ENCODE results near the gene DIP2C.

DIP2C gene

GRCh38 chr10:639001-639750 lies 50.3 kb downstream of the DIP2C start:
- no peak overlapping the region for H2BK120ac ChIP-seq (ENCODE audit: low read depth, low read length)
- H2BK15ac ChIP-seq (replicated peaks; ENCODE audit: low read depth) = no peak overlapping the region
- no peak overlapping the region for H3K56ac ChIP-seq (ENCODE audit: low read length)
- no peak overlapping the region for H3K23ac ChIP-seq (ENCODE audit: low read length)
- DNase-seq = no peak
- whole genome bisulfite sequencing (ENCODE audit: extremely low coverage, insufficient coverage, low lambda C conversion rate) = no CpG with 5 or more reads among the region's 42 CpGs
- no peaks in the 10 kb centered on the region for H3K27me3 ChIP-seq (ENCODE audit: insufficient read depth, low read length, poor library complexity)
- peaks cover 7% of the 10 kb centered on the region for H3K79me1 ChIP-seq (ENCODE audit: low read length)
- no peak overlapping the region for H3K18ac ChIP-seq (ENCODE audit: low read length)
- H3K4me1 ChIP-seq (ENCODE audit: control insufficient read depth, low read depth, low read length) = no peaks in the 10 kb centered on the region
- H2AK5ac ChIP-seq (ENCODE audit: low read length) = no peak overlapping the region
- no peak overlapping the region for H2BK5ac ChIP-seq (ENCODE audit: low read length)
- no peak overlapping the region for H4K5ac ChIP-seq (ENCODE audit: low read length)
- H3K9ac ChIP-seq (ENCODE audit: low read length) = no peak overlapping the region
- no peaks in the 10 kb centered on the region for H3K79me2 ChIP-seq (ENCODE audit: control insufficient read depth, insufficient read depth, low read length)
- no peak overlapping the region for H3K27ac ChIP-seq (ENCODE audit: low read depth, low read length)
- no peak overlapping the region for H3K4me2 ChIP-seq (ENCODE audit: low read length)
- H3K4ac ChIP-seq (ENCODE audit: low read depth, low read length) = no peak overlapping the region
- H4K8ac ChIP-seq (ENCODE audit: low read depth, low read length) = no peak overlapping the region
- H3K36me3 ChIP-seq (ENCODE audit: control insufficient read depth, insufficient read depth, low read length) = no peaks in the 10 kb centered on the region
- no peak overlapping the region for H3K4me3 ChIP-seq (ENCODE audit: low read length)

DNA sequence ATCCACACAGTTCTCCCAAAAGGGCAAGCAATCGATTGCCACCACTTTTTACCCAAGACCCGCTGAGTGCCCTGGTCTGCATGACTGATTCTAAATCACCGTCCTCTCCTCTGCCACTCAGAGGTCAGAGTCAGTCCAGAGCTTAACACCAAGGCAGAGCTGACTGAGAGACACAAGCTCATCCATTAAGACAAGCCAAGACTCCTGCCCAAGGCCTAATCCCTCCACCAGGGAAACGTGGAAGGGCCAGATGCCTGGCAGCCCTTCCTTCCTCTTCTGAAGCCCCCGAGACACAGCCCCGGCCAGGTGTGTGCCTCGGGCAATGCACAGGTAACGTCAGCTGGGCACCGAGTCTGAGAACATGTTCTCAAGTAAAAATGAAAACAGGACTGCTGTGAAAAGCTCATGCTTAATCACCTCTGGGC lies 51.7 kb downstream of the DIP2C start:
- no peaks in the 10 kb centered on the region for H3K4me1 ChIP-seq (ENCODE audit: control insufficient read depth, low read depth, low read length)
- no CpG with 5 or more reads among the region's 9 CpGs for WGBS (ENCODE audit: extremely low coverage, insufficient coverage, low lambda C conversion rate)
- H2BK120ac ChIP-seq (ENCODE audit: low read depth, low read length) = no peak overlapping the region
- H3K23ac ChIP-seq (ENCODE audit: low read length) = no peak overlapping the region
- H3K27me3 ChIP-seq (ENCODE audit: insufficient read depth, low read length, poor library complexity) = no peaks in the 10 kb centered on the region
- H3K4me3 ChIP-seq (ENCODE audit: low read length) = no peak overlapping the region
- H3K36me3 ChIP-seq (ENCODE audit: control insufficient read depth, insufficient read depth, low read length) = no peaks in the 10 kb centered on the region
- no peak overlapping the region for H3K9ac ChIP-seq (ENCODE audit: low read length)
- H3K4ac ChIP-seq (ENCODE audit: low read depth, low read length) = no peak overlapping the region
- H3K56ac ChIP-seq (ENCODE audit: low read length) = no peak overlapping the region
- no peak overlapping the region for H4K5ac ChIP-seq (ENCODE audit: low read length)
- H2BK15ac ChIP-seq (replicated peaks; ENCODE audit: low read depth) = no peak overlapping the region
- H2AK5ac ChIP-seq (ENCODE audit: low read length) = no peak overlapping the region
- no peak overlapping the region for H4K8ac ChIP-seq (ENCODE audit: low read depth, low read length)
- no peak for DNase-seq
- no peak overlapping the region for H2BK5ac ChIP-seq (ENCODE audit: low read length)
- H3K79me2 ChIP-seq (ENCODE audit: control insufficient read depth, insufficient read depth, low read length) = no peaks in the 10 kb centered on the region
- peaks cover 10% of the 10 kb centered on the region for H3K79me1 ChIP-seq (ENCODE audit: low read length)
- no peak overlapping the region for H3K18ac ChIP-seq (ENCODE audit: low read length)
- no peak overlapping the region for H3K4me2 ChIP-seq (ENCODE audit: low read length)
- no peak overlapping the region for H3K27ac ChIP-seq (ENCODE audit: low read depth, low read length)

DNA sequence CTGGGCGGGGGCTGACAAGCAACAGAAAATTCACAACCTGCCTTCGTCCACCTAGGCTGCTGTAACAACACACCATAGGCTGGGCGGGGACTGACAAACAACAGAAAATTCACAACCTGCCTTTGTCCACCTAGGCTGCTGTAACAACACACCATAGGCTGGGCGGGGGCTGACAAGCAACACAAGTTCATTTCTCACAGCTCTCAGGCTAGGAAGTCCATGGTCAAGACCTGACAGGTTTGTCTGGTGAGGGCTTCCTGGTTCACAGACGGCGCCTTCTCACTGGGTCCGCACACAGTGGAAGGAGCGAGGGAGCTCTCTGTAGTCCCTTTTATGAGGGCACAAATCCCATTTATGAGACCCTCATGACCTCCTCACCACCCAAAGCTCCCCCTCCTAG lies 52.2 kb downstream of the DIP2C start:
- H3K27me3 ChIP-seq (ENCODE audit: insufficient read depth, low read length, poor library complexity) = no peaks in the 10 kb centered on the region
- H3K79me1 ChIP-seq (ENCODE audit: low read length) = peaks cover 10% of the 10 kb centered on the region
- no peak overlapping the region for H3K27ac ChIP-seq (ENCODE audit: low read depth, low read length)
- H3K23ac ChIP-seq (ENCODE audit: low read length) = no peak overlapping the region
- WGBS (ENCODE audit: extremely low coverage, insufficient coverage, low lambda C conversion rate) = no CpG with 5 or more reads among the region's 8 CpGs
- H4K8ac ChIP-seq (ENCODE audit: low read depth, low read length) = no peak overlapping the region
- no peaks in the 10 kb centered on the region for H3K4me1 ChIP-seq (ENCODE audit: control insufficient read depth, low read depth, low read length)
- no peak overlapping the region for H2BK120ac ChIP-seq (ENCODE audit: low read depth, low read length)
- no peak overlapping the region for H2AK5ac ChIP-seq (ENCODE audit: low read length)
- no peak overlapping the region for H3K56ac ChIP-seq (ENCODE audit: low read length)
- no peak overlapping the region for H3K9ac ChIP-seq (ENCODE audit: low read length)
- H3K4me2 ChIP-seq (ENCODE audit: low read length) = no peak overlapping the region
- no peak overlapping the region for H3K4me3 ChIP-seq (ENCODE audit: low read length)
- no peak overlapping the region for H3K18ac ChIP-seq (ENCODE audit: low read length)
- no peak overlapping the region for H3K4ac ChIP-seq (ENCODE audit: low read depth, low read length)
- no peak for DNase-seq
- H4K5ac ChIP-seq (ENCODE audit: low read length) = no peak overlapping the region
- no peak overlapping the region for H2BK15ac ChIP-seq (replicated peaks; ENCODE audit: low read depth)
- H2BK5ac ChIP-seq (ENCODE audit: low read length) = no peak overlapping the region
- H3K36me3 ChIP-seq (ENCODE audit: control insufficient read depth, insufficient read depth, low read length) = no peaks in the 10 kb centered on the region
- no peaks in the 10 kb centered on the region for H3K79me2 ChIP-seq (ENCODE audit: control insufficient read depth, insufficient read depth, low read length)

DNA sequence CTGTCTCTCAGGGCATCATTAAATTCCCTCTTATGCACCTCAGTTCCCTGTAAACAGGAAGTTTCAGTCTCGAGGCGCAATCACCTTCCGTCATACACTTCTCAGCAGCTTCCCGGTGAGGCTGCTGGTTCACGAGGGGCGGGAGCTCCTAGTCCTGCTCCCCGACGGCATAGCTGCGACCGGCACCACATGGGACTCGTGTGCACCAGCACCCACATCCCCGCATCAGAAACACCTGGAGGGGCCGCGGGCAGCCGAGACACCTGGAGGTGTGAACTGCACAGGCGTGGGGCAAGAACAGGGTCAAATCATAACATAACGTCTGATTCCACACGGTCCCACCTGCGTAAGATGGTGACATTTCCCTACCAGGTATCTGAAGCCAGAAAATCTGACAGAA lies 52.7 kb downstream of the DIP2C start:
- no peak overlapping the region for H2BK15ac ChIP-seq (replicated peaks; ENCODE audit: low read depth)
- H4K8ac ChIP-seq (ENCODE audit: low read depth, low read length) = no peak overlapping the region
- WGBS (ENCODE audit: extremely low coverage, insufficient coverage, low lambda C conversion rate) = no CpG with 5 or more reads among the region's 19 CpGs
- H2BK120ac ChIP-seq (ENCODE audit: low read depth, low read length) = no peak overlapping the region
- H3K36me3 ChIP-seq (ENCODE audit: control insufficient read depth, insufficient read depth, low read length) = no peaks in the 10 kb centered on the region
- H2AK5ac ChIP-seq (ENCODE audit: low read length) = no peak overlapping the region
- H4K5ac ChIP-seq (ENCODE audit: low read length) = no peak overlapping the region
- no peak for DNase-seq
- no peaks in the 10 kb centered on the region for H3K27me3 ChIP-seq (ENCODE audit: insufficient read depth, low read length, poor library complexity)
- H3K4ac ChIP-seq (ENCODE audit: low read depth, low read length) = no peak overlapping the region
- H3K79me2 ChIP-seq (ENCODE audit: control insufficient read depth, insufficient read depth, low read length) = no peaks in the 10 kb centered on the region
- no peak overlapping the region for H3K23ac ChIP-seq (ENCODE audit: low read length)
- peaks cover 10% of the 10 kb centered on the region for H3K79me1 ChIP-seq (ENCODE audit: low read length)
- H3K18ac ChIP-seq (ENCODE audit: low read length) = no peak overlapping the region
- no peak overlapping the region for H2BK5ac ChIP-seq (ENCODE audit: low read length)
- no peak overlapping the region for H3K27ac ChIP-seq (ENCODE audit: low read depth, low read length)
- H3K4me2 ChIP-seq (ENCODE audit: low read length) = no peak overlapping the region
- no peak overlapping the region for H3K56ac ChIP-seq (ENCODE audit: low read length)
- H3K4me3 ChIP-seq (ENCODE audit: low read length) = no peak overlapping the region
- H3K9ac ChIP-seq (ENCODE audit: low read length) = no peak overlapping the region
- no peaks in the 10 kb centered on the region for H3K4me1 ChIP-seq (ENCODE audit: control insufficient read depth, low read depth, low read length)

DNA sequence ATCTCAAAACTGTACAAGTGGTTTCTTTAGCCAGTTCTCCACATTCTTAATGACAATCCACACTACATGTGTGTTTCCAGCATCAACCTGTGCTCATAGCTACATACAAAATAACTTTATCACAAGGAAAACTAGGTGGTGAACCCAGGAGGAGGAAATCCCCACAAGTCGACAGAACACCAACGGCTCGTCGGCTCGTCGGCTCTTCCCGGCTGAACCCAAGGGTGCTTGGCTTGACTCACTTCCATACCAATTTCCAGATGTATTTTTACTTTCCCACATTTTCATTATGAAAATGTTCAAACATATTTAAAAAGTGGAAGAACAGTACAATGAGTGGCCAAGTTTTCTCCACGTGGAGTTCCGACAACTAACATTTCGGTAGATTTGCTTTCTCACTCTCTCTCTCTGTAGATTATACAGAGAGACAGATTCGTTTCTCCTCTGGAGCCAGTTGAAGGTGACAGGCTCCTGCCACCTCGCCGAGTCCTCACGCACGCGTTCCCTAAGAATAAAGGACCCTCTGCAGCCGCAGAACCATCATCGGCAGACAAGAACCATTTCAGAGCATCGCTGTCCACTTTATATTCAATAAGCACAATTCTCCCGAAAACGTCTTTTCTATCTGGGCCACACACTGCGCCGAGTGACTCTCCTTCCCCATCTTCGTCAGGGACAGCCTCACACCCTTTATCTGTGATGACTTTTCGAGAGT lies 53.3 kb downstream of the DIP2C start:
- WGBS (ENCODE audit: extremely low coverage, insufficient coverage, low lambda C conversion rate) = no CpG with 5 or more reads among the region's 25 CpGs
- Histone ChIP-seq H3K4me1 (ENCODE audit: control insufficient read depth, low read depth, low read length) (no peaks in the 10 kb centered on the region), H3K27me3 (ENCODE audit: insufficient read depth, low read length, poor library complexity) (no peaks in the 10 kb centered on the region), H3K9ac (ENCODE audit: low read length) (no peak overlapping the region), H3K56ac (ENCODE audit: low read length) (no peak overlapping the region), H2AK5ac (ENCODE audit: low read length) (no peak overlapping the region), H3K79me1 (ENCODE audit: low read length) (peaks cover 8% of the 10 kb centered on the region), H2BK120ac (ENCODE audit: low read depth, low read length) (no peak overlapping the region), H3K23ac (ENCODE audit: low read length) (no peak overlapping the region), H3K18ac (ENCODE audit: low read length) (no peak overlapping the region), H3K4me3 (ENCODE audit: low read length) (no peak overlapping the region), H3K4ac (ENCODE audit: low read depth, low read length) (no peak overlapping the region), H3K79me2 (ENCODE audit: control insufficient read depth, insufficient read depth, low read length) (no peaks in the 10 kb centered on the region), H3K36me3 (ENCODE audit: control insufficient read depth, insufficient read depth, low read length) (no peaks in the 10 kb centered on the region), H2BK5ac (ENCODE audit: low read length) (no peak overlapping the region), H2BK15ac (replicated peaks; ENCODE audit: low read depth) (no peak overlapping the region), H4K5ac (ENCODE audit: low read length) (no peak overlapping the region), H3K27ac (ENCODE audit: low read depth, low read length) (no peak overlapping the region), H4K8ac (ENCODE audit: low read depth, low read length) (no peak overlapping the region), H3K4me2 (ENCODE audit: low read length) (no peak overlapping the region)
- DNase-seq = no peak
